HG03280 (cell line): ENCODE measurements around the gene ATXN1.
A peak's percentile ranks its signal among the peaks of the same experiment; 100 is the strongest.
"Not testable (repeated sequence)": the region's sequence is repeated elsewhere in the genome, so short reads cannot be mapped to it uniquely, and the experiment has no call there.

Experiments
- ATAC-seq: cut with Tn5 transposase; IDR thresholded peaks from one replicate; pipeline ENCODE4 v1.9.1; 2021; ENCODE audit warnings: mild to moderate bottlenecking, moderate library complexity; ENCODE audit not compliant: unreplicated experiment

ATXN1 gene

DNA sequence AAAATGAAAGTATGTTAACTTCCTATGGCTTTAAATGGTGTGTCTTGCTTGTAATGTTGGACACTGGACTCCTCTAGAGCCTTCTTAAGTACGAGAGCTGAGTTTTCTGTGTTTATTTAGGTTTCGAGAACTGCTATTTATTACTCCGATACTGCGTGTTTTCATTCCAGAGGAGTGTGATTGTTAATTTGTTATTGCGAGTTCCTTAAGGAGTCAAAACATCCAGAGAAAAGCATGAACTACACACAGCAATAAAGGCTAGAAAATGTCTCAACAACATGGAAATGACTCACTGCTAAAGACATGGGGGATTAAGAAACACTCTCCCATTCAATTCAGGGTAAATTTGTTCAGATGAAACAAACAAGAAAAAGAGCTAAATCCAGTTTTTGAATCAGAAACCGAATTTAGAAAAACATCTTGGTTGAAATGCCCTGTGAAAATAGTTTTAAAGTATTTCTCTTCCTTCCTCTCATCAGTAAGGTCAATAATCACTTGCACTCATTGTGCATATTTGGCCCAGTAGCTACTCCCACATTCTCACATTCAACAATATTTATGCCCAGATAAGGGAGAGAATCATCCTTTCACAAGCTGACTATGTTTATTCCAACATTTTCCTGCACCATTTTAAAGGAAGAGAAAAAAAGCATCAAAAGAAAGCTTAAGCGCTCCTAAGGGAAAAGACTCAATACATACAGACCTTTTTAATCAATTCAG is 36.0 kb downstream of the ATXN1 start:
- no peak for ATAC-seq

DNA sequence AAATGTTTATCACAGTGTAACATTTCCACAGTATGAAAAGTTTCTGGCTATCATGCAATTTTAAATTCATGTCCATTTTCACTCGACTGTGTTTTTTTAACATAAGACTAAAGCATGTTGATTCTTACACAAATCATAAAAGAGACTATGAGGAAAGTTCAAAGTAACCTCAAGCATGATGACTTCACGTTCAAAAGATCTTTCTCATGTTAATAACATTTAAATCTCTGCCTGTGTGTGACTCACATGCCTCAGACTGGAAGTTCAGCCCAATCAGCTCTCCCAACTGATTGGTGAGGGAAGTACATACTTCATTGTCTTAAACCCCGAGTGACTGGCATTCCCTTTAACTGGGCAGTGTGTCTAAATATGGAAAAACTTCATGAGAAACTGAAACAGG is 37.4 kb downstream of the ATXN1 start:
- no peak for ATAC-seq

DNA sequence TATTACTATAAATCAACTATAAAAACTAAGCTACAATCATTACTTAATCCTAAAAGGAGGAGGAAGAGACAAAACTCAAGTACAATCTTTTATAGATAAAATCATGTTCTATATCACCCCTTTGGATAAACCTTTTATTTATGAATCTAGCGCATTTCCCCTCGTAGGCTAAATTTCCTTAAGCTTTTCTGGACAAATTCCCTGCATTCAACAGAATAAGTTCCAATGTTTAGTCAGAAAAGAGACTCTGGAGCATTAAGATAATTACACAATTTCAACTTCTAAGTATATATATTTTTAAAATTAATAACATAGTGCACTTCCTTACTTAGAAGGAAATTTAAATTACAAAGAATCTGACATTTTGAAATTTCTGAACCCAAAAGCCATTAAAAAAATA is 37.9 kb downstream of the ATXN1 start:
- no peak for ATAC-seq

DNA sequence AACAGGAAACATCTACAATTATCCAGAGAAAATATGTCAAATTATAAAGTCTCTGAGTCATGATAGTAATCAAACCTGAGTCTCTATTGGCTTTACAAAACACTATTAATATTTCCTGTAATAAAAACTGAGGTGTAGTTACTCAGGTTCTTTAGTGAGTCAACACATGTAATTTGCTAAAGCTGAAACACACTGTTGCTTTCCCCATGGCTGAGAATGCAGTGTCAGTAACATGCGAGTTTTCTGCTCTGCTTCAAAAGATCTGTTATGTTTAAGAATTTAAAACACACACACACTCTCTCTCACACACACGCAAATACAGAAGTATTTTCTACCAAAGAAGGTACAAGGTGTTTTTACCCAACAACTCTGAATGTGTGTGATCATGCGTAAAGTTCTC is 38.6 kb downstream of the ATXN1 start:
- no peak for ATAC-seq

DNA sequence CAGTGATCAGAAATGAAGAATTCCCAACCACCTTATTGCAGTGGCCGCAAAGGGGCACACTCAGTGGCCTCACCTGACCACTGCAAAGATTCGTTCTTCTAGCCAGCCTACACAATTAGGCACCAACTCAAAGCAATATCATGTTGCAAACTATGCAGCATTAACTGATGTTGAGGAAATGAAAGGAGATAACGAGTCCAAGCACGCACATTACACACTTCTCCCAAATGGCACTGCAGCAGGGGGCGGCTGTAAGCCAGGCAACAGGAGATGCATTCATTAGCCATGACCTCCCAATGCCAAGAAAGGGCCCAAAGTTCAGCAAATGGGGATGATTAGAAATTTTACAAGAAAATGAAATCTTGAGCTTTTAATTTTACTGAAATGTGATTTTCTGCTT is 39.3 kb downstream of the ATXN1 start:
- ATAC-seq, result no peak

DNA sequence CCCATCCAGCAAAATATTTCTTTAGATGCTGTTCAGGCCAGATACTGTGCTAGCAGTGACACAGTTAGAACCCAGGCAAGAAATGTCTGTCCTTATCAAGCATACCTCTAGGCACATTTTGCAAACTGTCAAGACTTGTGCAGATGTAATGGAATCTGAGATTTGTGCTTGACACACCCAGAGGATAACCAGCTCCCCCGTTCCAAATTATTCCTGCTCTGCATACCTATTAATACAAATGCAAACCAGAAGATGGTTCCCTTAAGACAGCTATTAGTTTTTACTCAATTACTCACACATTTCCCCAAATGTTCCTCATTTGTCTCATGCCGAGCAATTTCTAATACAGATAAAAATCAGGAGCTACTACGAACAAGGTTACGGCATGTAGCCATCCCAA is 40.4 kb downstream of the ATXN1 start:
- ATAC-seq, result no peak

DNA sequence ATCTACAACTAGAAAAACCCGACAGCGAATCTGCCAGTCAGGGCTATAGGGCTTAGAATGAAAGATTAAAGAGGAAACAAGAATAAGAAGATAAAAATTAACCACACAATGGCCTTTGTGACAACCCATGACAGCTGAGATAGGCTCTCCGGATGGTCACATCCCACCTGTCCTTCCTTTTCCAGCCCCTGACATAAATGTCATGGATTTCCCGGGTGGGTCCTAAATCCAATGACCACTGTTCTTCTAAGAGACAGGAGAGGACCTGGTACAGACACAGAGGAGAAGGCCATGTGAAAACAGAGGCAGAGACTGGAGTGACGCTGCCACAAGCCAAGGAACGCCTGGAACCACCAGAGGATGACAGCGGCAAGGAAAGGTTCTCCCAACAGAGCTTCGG is 41.8 kb downstream of the ATXN1 start:
- ATAC-seq, result no peak

DNA sequence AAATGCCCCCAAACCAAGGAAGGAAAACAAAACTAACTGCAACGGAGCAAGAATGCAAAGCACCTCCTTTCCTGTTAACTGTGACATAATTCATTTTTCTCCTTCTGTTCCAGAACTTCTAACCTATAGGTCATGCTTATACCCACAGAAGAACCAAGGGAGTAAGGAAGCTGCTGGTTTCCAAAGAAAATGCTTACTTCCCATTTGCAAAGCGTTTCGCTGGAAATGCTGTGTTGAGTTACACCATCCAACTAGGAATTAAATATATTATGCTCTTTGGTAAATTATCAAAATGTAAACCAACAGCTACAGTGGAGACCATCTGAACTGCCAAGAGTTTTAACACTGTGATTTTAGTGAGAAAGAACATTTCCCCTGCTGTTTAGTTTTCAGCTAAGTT is 42.9 kb downstream of the ATXN1 start:
- ATAC-seq, result no peak

DNA sequence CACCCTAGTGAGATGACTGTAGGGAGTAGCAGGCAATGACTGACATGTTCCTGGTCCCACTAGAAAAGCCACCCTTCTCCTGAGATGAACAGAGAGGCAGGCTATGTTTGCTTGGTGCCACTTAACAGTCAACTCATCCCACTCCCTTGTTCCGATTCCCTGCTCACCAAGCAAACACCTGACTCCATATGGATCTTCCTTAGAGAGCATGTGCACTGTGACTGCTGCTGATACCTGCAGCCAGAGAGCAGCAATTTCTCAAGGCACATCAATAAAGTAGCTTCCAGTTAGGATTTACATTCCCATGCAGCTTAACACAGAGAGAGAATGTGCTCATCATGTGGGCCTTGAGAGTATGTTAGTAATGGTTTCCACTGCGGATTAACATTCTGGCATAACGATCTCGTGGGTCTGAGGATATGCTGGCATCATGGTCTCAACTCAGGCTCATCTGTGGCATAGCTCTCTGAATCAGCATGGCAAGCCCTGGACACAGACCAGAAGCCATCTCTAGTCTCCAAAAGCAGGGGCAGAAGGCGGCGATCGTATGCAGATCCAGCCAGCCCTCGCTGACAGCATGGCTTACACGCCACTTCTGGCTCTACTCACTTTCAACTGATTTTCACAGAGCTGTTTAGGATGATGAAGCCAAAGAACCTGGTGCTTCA is 43.9 kb downstream of the ATXN1 start:
- no peak for ATAC-seq

DNA sequence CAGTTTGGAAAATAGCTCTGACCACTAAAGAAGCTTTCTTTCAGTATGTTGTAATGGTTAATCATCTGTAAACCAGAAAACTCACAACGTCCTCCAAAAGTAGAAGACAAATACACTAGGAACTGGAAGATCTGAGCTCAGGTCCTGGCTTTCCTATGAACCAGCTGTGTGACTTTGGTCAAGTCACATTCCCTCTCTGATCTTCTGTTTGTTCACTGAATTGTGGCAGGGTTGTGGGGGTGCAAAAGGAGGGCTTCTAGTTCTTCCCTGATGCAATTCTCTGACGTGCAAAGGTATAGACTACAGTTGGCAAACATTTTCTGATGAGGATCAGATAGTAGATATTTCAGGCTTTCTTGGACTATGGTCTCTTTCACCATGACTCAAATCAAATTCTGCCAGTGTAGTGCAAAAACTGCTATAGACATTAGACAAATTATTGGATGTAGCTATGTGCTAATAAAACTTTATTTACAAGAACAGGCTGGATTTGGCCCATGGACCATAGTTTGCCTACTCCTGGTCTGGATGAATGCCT is 44.9 kb downstream of the ATXN1 start:
- no peak for ATAC-seq

DNA sequence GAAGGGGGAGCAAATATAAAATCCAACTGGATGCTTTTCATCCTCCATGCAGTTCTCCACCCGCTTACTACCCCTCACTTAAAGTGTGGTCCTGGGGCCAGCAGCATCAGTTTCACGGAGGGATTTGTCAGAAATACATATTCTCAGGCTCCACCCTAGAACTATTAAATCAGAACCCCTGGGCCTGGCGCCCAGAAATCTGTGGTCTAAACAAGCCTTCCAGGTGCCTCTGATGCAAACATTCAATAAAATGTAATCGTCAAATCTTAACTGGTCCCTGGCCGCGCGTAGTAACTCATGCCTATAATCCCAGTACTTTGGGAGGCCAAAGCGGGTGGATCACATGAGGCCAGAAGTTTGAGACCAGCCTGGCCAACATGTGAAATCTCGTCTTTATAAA is 47.7 kb downstream of the ATXN1 start:
- no peak for ATAC-seq

DNA sequence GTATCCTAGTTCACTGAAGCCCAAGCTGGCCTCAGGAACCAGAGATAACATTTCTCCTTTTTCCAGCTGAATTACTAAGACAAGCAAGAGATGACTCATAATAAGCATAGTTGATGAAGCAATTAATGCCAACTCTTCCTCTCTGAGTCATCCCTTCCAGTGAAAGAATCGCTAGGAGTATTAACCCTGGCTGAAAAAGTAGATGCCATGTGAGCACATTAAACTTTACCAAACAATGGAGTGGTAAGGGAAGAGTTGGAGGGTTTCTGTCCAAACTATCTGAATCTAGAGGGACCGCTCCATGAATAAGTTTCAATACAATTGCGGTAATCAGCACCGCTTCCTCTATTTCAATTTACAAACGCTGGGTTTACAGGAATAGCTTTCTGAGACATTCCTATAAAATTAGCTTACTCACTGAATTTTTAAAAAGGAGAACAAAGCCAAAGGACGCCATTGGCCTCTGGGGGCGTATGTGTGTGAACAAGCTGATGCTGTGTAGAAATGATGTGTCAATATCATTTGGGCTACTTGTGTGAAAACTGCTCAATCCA is 48.3 kb downstream of the ATXN1 start:
- ATAC-seq, result no peak

DNA sequence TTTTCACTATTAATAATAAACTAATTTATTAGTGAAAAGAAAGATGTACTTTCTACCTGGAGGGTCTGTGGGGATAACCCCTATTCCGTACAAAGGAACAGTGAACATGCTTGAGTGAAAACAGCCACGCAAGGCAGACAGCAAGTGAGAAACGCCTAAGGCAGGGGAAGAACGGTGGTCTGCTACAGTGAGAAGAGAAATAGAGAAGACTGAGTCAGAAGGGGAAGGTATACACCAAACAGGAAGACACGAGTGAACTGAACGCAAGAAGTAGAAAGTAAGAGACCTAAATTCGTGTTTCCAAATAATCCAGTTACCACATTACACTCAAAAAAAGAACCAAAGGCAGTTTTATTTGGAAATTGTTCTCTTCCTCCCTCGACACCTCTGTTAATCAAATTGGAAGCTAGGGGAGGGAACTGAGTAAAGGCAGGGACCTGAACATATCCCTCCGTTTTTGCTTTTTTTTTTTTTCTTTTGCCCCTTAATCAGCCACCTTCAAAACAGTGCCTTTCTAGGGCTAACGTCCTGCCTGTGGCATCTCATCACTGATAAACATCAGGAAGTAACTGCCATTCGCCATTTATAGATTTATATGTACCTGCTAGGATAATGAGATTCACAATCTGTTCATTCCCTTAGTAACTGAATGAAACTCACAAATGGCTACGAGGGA is 48.9 kb downstream of the ATXN1 start:
- peak; percentile 62 for ATAC-seq

DNA sequence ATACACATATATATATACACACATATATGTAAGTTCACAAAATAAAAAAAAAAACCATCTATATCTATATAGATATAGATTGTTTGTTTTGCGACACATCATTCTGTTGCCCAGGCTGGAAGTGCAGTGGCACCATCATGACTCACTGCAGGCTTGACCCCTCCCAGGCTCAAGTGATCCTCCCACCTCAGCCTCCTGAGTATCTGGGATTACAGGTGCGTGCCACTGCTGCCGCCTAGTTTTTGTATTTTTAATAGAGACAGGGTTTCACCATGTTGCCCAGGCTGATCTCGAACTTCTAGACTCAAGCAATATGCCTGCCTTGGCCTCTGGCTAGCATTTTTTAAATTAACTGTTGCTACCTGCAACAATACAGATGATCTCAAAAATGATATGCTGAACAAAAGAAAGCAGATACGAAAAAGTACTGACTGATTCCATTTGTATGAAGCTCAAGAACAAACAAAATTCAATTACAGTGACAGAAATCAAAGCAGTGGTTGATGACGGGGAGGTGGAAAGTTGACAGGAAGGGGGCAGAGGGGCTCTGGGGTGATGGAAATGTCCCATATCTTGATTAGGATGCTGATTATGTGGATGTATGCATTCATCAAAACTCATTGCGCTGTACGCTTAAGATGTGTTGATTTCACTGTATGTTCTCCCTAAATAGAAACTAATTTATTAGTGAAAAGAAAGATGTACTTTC is 49.6 kb downstream of the ATXN1 start:
- no peak for ATAC-seq

DNA sequence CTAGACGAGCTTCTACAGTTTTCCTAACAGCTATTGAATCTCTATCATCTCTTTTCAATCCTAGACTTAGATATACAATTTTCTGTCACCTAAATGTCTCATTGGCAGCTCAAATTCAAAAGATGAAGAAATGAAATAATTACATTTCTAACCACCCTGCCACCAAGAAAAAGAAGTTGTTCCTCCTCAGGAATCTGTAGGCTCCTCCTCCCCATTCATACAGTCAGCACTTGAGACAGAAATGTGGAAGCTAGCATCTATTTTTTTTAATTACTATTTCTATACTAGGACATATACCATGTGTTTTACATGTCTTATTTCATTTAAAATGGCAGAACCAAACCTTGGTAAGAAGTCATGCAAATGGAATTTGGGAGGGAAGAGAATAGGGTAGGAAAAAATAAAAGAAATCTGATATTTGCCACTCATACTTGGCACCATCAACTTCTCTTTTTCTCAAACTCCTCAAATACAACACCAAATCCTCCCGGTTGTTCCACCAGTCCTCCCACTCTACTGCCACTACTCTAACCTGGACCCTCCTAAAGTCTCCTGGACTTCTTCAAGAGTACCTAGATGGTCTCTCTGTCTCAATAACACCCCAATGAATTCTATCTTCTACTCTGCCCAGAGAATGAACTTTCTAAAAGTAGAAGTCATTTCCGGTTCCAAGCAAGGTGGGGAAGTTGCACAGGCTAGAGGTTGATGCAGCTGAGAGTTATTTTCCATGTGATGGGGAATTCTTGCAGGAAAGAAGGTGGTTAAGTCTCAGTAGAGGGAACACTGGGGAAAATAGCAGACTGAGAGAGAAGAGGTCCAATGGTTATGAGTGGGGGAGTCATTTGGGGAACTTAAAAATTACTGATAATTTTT is 54.1 kb downstream of the ATXN1 start:
- no peak for ATAC-seq

DNA sequence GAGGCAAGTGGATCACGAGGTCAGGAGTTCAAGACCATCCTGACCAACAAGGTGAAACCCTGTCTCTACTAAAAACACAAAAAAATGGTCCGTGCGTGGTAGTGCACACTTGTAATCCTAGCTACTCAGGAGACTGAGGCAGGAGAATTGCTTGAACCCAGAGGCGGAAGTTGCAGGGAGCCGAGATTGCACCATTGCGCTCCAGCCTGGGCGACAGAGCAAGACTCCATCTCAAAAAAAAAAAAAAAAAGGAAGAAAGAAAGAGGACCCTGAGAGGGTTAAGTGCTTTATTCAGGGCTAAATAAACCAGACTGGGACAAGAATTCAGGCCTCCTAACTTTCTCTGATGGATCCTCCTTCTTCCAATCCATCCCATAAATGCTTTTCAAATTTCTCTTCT is 54.8 kb downstream of the ATXN1 start:
- ATAC-seq, result not testable (repeated sequence)

DNA sequence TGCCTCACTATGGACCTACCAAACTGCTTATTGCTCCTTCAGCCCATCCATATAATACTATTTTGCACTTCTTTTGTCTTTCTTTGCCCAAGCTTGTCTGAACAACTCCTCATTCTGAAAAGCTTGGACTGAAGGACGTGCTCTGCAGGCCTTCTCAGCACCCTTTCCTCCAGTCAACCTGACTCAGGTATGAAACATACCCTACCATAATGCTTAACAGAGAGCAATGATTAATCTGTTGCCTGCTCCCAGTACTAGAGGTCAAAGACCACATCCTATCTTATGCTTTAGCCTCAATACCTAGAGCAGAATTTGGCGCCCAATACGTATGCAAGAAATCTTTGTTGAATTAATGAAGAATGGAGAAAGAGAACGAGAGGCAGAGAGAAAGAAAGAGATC is 55.2 kb downstream of the ATXN1 start:
- ATAC-seq, result no peak

DNA sequence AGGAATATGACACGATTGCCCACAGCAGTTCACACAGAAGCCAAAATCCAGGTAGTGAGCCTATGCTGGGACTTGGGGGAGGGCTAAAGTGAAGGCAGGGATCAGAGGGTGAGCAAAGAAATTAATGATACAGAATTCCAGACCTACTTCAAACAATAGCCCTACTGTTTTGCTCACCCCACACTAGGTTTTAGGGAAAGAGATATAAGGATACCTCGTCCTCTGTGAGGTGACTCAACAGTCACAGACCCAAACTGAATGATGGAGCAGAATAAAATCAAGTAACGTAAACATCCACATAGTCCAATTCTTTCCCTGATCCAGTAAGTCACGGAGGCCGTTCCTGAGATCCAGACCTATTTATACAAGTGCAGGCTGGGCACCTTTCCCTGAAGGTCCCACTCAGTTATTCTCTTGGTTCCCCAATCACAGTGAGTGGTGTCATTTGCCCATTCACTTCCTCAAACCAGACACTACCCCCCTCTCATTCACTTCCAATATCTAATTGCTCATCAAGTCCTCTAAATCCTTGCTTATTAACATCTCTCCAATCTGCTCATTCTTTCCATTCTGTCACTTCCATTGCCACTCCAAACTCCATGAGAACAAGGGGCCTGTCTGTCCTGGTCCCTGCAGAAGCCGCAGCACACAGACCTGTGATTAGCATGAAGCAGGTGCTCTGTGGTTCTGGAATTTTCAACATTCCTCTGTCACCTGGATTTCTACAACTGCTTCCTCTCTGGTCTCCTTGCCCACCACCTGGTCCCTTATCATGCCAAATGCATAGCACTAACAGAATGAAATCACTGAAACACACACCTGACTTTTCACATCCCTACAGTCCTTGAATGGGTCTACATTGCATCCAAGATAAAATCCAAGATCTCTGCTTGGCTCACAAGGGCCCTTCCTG is 55.9 kb downstream of the ATXN1 start:
- ATAC-seq, result no peak

DNA sequence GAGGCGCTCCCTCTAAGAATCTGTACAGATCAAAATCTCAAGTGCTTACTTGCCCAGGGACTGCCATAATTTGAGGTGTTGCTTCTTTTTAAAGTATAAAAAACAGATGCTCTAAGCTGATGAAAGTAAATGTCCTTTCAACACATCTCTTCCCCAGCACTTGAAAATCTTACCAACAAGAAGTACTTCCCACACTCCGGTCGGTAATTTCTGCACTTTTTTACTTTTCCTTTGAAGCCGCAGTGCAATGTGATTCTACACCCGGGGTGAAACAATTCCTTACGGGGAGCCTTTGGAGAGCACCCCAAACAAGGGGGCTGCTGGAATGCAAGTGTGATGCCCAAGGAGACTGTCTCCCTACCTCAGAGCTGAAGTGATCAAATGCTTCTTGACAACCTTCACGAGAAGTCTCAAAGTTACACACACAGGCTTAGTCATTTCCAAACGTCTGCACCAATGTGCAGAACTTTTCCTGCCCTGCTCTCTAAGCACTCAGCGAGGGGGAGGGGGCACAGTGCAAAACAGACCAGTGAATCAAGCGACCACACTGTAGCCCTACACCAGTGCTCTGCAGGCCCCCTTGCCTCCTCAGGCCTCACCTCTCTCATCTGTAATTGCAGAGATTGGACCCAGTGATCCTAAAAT is 56.7 kb downstream of the ATXN1 start:
- ATAC-seq, result no peak
